ENCODE results near the gene ZNF770. TPM values are rescaled to one million over a fixed set of nuclear protein-coding genes. Genes with fewer than 3 reads are reported as not detected.
"Not testable (repeated sequence)": the region's sequence is repeated elsewhere in the genome, so short reads cannot be mapped to it uniquely, and the experiment has no call there.

The ZNF770 gene
- total RNA-seq, 1 donor from 2014 or later = 50.1 TPM

- H3K27me3 Mint-ChIP-seq (ENCODE audit: insufficient read depth) = no peaks in the 10 kb centered on the region
- no peak overlapping the region for H3K27ac Mint-ChIP-seq
- peaks cover 29% of the 10 kb centered on the region for H3K36me3 Mint-ChIP-seq (ENCODE audit: low read depth)
- no peaks in the 10 kb centered on the region for H3K9me3 Mint-ChIP-seq
- no peak for DNase-seq (ENCODE audit: low spot score)
- peaks cover 43% of the 10 kb centered on the region for H3K4me1 Mint-ChIP-seq (ENCODE audit: low read depth)
- intact Hi-C loops (cut with micrococcal nuclease) = no loop called here
- H3K4me3 Mint-ChIP-seq = no peak overlapping the region
These were observed 23.8 kb downstream of the ZNF770 start for GRCh38 chr15:34964277-34964676.

GRCh38 chr15:34953851-34954250 lies 34.2 kb downstream of the ZNF770 start:
- Mint-ChIP-seq H3K27me3 (ENCODE audit: insufficient read depth) (no peaks in the 10 kb centered on the region), H3K4me3 (no peak overlapping the region), H3K36me3 (ENCODE audit: low read depth) (peaks cover 15% of the 10 kb centered on the region), H3K4me1 (ENCODE audit: low read depth) (no peaks in the 10 kb centered on the region), H3K9me3 (no peaks in the 10 kb centered on the region), H3K27ac (no peak overlapping the region)
- intact Hi-C loops (cut with micrococcal nuclease) = no loop called here
- no peak for DNase-seq (ENCODE audit: low spot score)

- H3K9me3 Mint-ChIP-seq = no peaks in the 10 kb centered on the region
- no peak overlapping the region for H3K4me3 Mint-ChIP-seq
- no peak for DNase-seq (ENCODE audit: low spot score)
- no peak overlapping the region for H3K27ac Mint-ChIP-seq
- no peaks in the 10 kb centered on the region for H3K27me3 Mint-ChIP-seq (ENCODE audit: insufficient read depth)
- peaks cover 18% of the 10 kb centered on the region for H3K36me3 Mint-ChIP-seq (ENCODE audit: low read depth)
- intact Hi-C loops (cut with micrococcal nuclease) = no loop called here
- H3K4me1 Mint-ChIP-seq (ENCODE audit: low read depth) = no peaks in the 10 kb centered on the region
These were observed 35.6 kb downstream of the ZNF770 start for GRCh38 chr15:34952481-34952880.

GRCh38 chr15:34951993-34952392 lies 36.1 kb downstream of the ZNF770 start:
- Mint-ChIP-seq H3K27ac (no peak overlapping the region), H3K4me3 (no peak overlapping the region), H3K4me1 (ENCODE audit: low read depth) (no peaks in the 10 kb centered on the region), H3K27me3 (ENCODE audit: insufficient read depth) (no peaks in the 10 kb centered on the region), H3K36me3 (ENCODE audit: low read depth) (peaks cover 19% of the 10 kb centered on the region), H3K9me3 (no peaks in the 10 kb centered on the region)
- intact Hi-C loops (cut with micrococcal nuclease) = no loop called here
- DNase-seq (ENCODE audit: low spot score) = no peak

GRCh38 chr15:34944936-34945335 lies 43.2 kb downstream of the ZNF770 start:
- Mint-ChIP-seq H3K4me3 (no peak overlapping the region), H3K9me3 (no peaks in the 10 kb centered on the region), H3K36me3 (ENCODE audit: low read depth) (peaks cover 23% of the 10 kb centered on the region), H3K27me3 (ENCODE audit: insufficient read depth) (no peaks in the 10 kb centered on the region), H3K27ac (peak overlapping the region; percentile 1), H3K4me1 (ENCODE audit: low read depth) (no peaks in the 10 kb centered on the region)
- intact Hi-C loops (cut with micrococcal nuclease) = no loop called here
- no peak for DNase-seq (ENCODE audit: low spot score)

- Mint-ChIP-seq H3K4me1 (ENCODE audit: low read depth) (no peaks in the 10 kb centered on the region), H3K4me3 (no peak overlapping the region), H3K9me3 (no peaks in the 10 kb centered on the region), H3K36me3 (ENCODE audit: low read depth) (peaks cover 27% of the 10 kb centered on the region), H3K27ac (no peak overlapping the region), H3K27me3 (ENCODE audit: insufficient read depth) (no peaks in the 10 kb centered on the region)
- no peak for DNase-seq (ENCODE audit: low spot score)
- intact Hi-C loops (cut with micrococcal nuclease) = no loop called here
These were observed 44.4 kb downstream of the ZNF770 start for GRCh38 chr15:34943711-34944110.

GRCh38 chr15:34943264-34943663 lies 44.8 kb downstream of the ZNF770 start:
- peaks cover 29% of the 10 kb centered on the region for H3K36me3 Mint-ChIP-seq (ENCODE audit: low read depth)
- H3K4me3 Mint-ChIP-seq; H3K27ac Mint-ChIP-seq; H3K4me1 Mint-ChIP-seq (ENCODE audit: low read depth); intact Hi-C loops (cut with micrococcal nuclease); H3K9me3 Mint-ChIP-seq; DNase-seq (ENCODE audit: low spot score); H3K27me3 Mint-ChIP-seq (ENCODE audit: insufficient read depth): not testable (repeated sequence)

- H3K4me1 Mint-ChIP-seq (ENCODE audit: low read depth) = no peaks in the 10 kb centered on the region
- H3K27ac Mint-ChIP-seq = no peak overlapping the region
- H3K27me3 Mint-ChIP-seq (ENCODE audit: insufficient read depth) = no peaks in the 10 kb centered on the region
- H3K9me3 Mint-ChIP-seq = no peaks in the 10 kb centered on the region
- peaks cover 27% of the 10 kb centered on the region for H3K36me3 Mint-ChIP-seq (ENCODE audit: low read depth)
- intact Hi-C loops (cut with micrococcal nuclease) = no loop called here
- no peak for DNase-seq (ENCODE audit: low spot score)
- H3K4me3 Mint-ChIP-seq = no peak overlapping the region
These were observed 45.7 kb downstream of the ZNF770 start for GRCh38 chr15:34942363-34942762.

- H3K36me3 Mint-ChIP-seq (ENCODE audit: low read depth) = peaks cover 27% of the 10 kb centered on the region
These were observed 46.3 kb downstream of the ZNF770 start for GRCh38 chr15:34941831-34942230.

GRCh38 chr15:34941185-34941698 lies 46.8 kb downstream of the ZNF770 start:
- Mint-ChIP-seq H3K36me3 (ENCODE audit: low read depth) (peaks cover 27% of the 10 kb centered on the region), H3K4me3 (no peak overlapping the region), H3K9me3 (no peaks in the 10 kb centered on the region), H3K27ac (no peak overlapping the region), H3K27me3 (ENCODE audit: insufficient read depth) (no peaks in the 10 kb centered on the region), H3K4me1 (ENCODE audit: low read depth) (no peaks in the 10 kb centered on the region)
- intact Hi-C loops (cut with micrococcal nuclease) = no loop called here
- DNase-seq (ENCODE audit: low spot score) = no peak

More at GRCh38 chr15:34941831-34942230, 46.3 kb downstream of the ZNF770 start:
- Mint-ChIP-seq H3K27ac (no peak overlapping the region), H3K4me3 (no peak overlapping the region), H3K9me3 (no peaks in the 10 kb centered on the region), H3K27me3 (ENCODE audit: insufficient read depth) (no peaks in the 10 kb centered on the region), H3K4me1 (ENCODE audit: low read depth) (no peaks in the 10 kb centered on the region)
- no peak for DNase-seq (ENCODE audit: low spot score)
- intact Hi-C loops (cut with micrococcal nuclease) = no loop called here

- Mint-ChIP-seq H3K4me1 (ENCODE audit: low read depth) (peaks cover 10% of the 10 kb centered on the region), H3K9me3 (no peaks in the 10 kb centered on the region), H3K4me3 (no peak overlapping the region), H3K27ac (no peak overlapping the region), H3K27me3 (ENCODE audit: insufficient read depth) (no peaks in the 10 kb centered on the region), H3K36me3 (ENCODE audit: low read depth) (peaks cover 36% of the 10 kb centered on the region)
- intact Hi-C loops (cut with micrococcal nuclease) = no loop called here
- DNase-seq (ENCODE audit: low spot score) = no peak
These were observed 54.6 kb downstream of the ZNF770 start for GRCh38 chr15:34933432-34933975.

GRCh38 chr15:34928349-34928748 lies 59.7 kb downstream of the ZNF770 start:
- intact Hi-C loops (cut with micrococcal nuclease) = loop anchor here (5.0 kb wide), 1 partner anchor 39 kb away; the partner anchor contains the start of gene AQR
- H3K4me3 Mint-ChIP-seq; H3K9me3 Mint-ChIP-seq; H3K27ac Mint-ChIP-seq; H3K27me3 Mint-ChIP-seq (ENCODE audit: insufficient read depth); DNase-seq (ENCODE audit: low spot score): not testable (repeated sequence)
- Mint-ChIP-seq H3K4me1 (ENCODE audit: low read depth) (peaks cover 10% of the 10 kb centered on the region), H3K36me3 (ENCODE audit: low read depth) (peaks cover 38% of the 10 kb centered on the region)

All from activated T-helper 1 cell treated with anti-CD3 and anti-CD28 coated beads, Interleukin-12 subunit alpha, Interleukin-12 subunit beta, Interleukin-2, Interleukin-4 antibody, amounts not matched to agents 30 ng/mL and 10 ng/mL and 1 ng/mL, durations not matched to agents 14 hours and 24 hours and 36 hours (primary cell).